SU-DHL-6 (cell line): ENCODE data around the gene EYS.

Experiments
- H2AFZ ChIP-seq: fragments of 200-600 bp; sonication (generic); 2 replicates; pipeline ENCODE4 v1.6.1; 2014; ENCODE audit warnings: low read depth, mild to moderate bottlenecking, moderate library complexity, mixed read lengths, antibody characterized with exemption, low read length; ENCODE audit not compliant: severe bottlenecking
- H3F3A ChIP-seq: fragments of 200-600 bp; shearing (Covaris generic); 2 replicates; pipeline ENCODE4 v1.6.0; 2016; ENCODE audit warnings: antibody characterized with exemption, mild to moderate bottlenecking; ENCODE audit not compliant: insufficient read depth
- H3K27ac ChIP-seq: fragments of 200-600 bp; sonication (generic); 2 replicates; pipeline ENCODE4 v1.5.1; 2016; ENCODE audit warnings: low read depth, mild to moderate bottlenecking, low read length, moderate library complexity, mixed read lengths
- H3K27me3 ChIP-seq: fragments of 200-600 bp; sonication (generic), shearing (Covaris generic); 2 replicates; pipeline ENCODE4 v1.6.0; 2014; ENCODE audit warnings: mild to moderate bottlenecking, low read length
- H3K36me3 ChIP-seq: fragments of 200-600 bp; sonication (generic); 2 replicates; pipeline ENCODE4 v1.6.1; 2014; ENCODE audit warnings: mild to moderate bottlenecking, low read length, mixed read lengths
- H3K4me2 ChIP-seq: fragments of 300-600, 200-600 bp; shearing (Covaris generic), sonication (generic); 2 replicates; pipeline ENCODE4 v1.6.0; 2014; ENCODE audit warnings: low read length, low read depth, mild to moderate bottlenecking; ENCODE audit not compliant: poor library complexity, severe bottlenecking
- H3K4me3 ChIP-seq: fragments of 200-600 bp; sonication (generic); 2 replicates; pipeline ENCODE4 v1.5.1; 2014; ENCODE audit warnings: antibody characterized with exemption, low read length, mild to moderate bottlenecking, mixed read lengths; ENCODE audit not compliant: insufficient read depth, poor library complexity, severe bottlenecking
- H3K79me2 ChIP-seq: fragments of 200-600 bp; sonication (generic); 2 replicates; pipeline ENCODE4 v1.6.1; 2014; ENCODE audit warnings: mild to moderate bottlenecking, low read length, moderate library complexity; ENCODE audit not compliant: insufficient read depth
- H3K9ac ChIP-seq: fragments of 200-600 bp; sonication (generic); 2 replicates; pipeline ENCODE4 v1.7.0; 2014; ENCODE audit warnings: mild to moderate bottlenecking, low read length
- H3K9me2 ChIP-seq: fragments of 200-600 bp; sonication (generic); replicated peaks from 2 replicates; pipeline ENCODE4 v1.6.1; 2014; ENCODE audit warnings: low read length; ENCODE audit not compliant: insufficient read depth
- H3K9me3 ChIP-seq: fragments of 200-600 bp; sonication (generic); 2 replicates; pipeline ENCODE4 v1.6.1; 2014; ENCODE audit warnings: low read length, mixed read lengths; ENCODE audit not compliant: insufficient read depth
- H4K20me1 ChIP-seq: fragments of 200-600 bp; sonication (generic); 2 replicates; pipeline ENCODE4 v1.6.1; 2014; ENCODE audit warnings: low read depth, mild to moderate bottlenecking, antibody characterized with exemption, low read length, moderate library complexity, mixed read lengths
- EZH2phosphoT487 ChIP-seq: fragments of 200-600 bp; sonication (generic), shearing (Covaris generic); conservative IDR thresholded peaks from 2 replicates; pipeline ENCODE4 v1.6.1; 2018; ENCODE audit warnings: mild to moderate bottlenecking, antibody characterized with exemption, low read length, moderate library complexity, mixed read lengths
- TF ChIP-seq, protein P1 (sequence below): fragments of 200-600 bp; sonication (generic); IDR thresholded peaks from one replicate; pipeline ENCODE4 v1.5.1; 2017; ENCODE audit warnings: antibody characterized with exemption, mild to moderate bottlenecking, low read length, moderate library complexity; ENCODE audit not compliant: insufficient read depth, poor library complexity, severe bottlenecking

Gene EYS

DNA sequence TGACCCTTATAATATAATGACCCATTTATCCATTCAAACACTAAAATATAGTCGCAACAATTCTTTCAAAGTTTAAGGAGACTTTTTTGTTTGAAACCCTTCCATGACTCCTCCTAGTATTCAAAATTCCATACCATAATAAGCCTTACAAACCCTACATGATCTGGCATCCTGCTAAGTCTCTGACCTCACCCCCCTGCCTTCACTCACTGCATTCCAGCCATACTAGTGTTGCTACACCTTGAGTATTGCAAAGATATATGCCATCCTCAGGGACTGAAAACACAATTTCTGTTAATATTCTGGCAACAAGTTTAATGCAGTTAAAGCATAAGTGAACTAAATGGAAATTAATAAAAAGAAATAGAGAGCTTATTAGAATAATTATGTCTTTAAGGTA lies 168.4 kb downstream of the EYS start:
- H3K9me3 ChIP-seq: no peaks in the 10 kb centered on the region
- no peaks in the 10 kb centered on the region for H4K20me1 ChIP-seq
- no peak overlapping the region for H3K4me2 ChIP-seq
- H3K27me3 ChIP-seq: no peaks in the 10 kb centered on the region
- TF ChIP-seq, protein P1, sequence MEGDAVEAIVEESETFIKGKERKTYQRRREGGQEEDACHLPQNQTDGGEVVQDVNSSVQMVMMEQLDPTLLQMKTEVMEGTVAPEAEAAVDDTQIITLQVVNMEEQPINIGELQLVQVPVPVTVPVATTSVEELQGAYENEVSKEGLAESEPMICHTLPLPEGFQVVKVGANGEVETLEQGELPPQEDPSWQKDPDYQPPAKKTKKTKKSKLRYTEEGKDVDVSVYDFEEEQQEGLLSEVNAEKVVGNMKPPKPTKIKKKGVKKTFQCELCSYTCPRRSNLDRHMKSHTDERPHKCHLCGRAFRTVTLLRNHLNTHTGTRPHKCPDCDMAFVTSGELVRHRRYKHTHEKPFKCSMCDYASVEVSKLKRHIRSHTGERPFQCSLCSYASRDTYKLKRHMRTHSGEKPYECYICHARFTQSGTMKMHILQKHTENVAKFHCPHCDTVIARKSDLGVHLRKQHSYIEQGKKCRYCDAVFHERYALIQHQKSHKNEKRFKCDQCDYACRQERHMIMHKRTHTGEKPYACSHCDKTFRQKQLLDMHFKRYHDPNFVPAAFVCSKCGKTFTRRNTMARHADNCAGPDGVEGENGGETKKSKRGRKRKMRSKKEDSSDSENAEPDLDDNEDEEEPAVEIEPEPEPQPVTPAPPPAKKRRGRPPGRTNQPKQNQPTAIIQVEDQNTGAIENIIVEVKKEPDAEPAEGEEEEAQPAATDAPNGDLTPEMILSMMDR: no peak
- TF ChIP-seq EZH2phosphoT487: no peak
- H3K9me2 ChIP-seq: no peaks in the 10 kb centered on the region
- no peaks in the 10 kb centered on the region for H3K79me2 ChIP-seq
- no peak overlapping the region for H2AFZ ChIP-seq
- no peaks in the 10 kb centered on the region for H3F3A ChIP-seq
- H3K9ac ChIP-seq: no peak overlapping the region
- no peak overlapping the region for H3K27ac ChIP-seq
- H3K36me3 ChIP-seq: no peaks in the 10 kb centered on the region
- no peak overlapping the region for H3K4me3 ChIP-seq

DNA sequence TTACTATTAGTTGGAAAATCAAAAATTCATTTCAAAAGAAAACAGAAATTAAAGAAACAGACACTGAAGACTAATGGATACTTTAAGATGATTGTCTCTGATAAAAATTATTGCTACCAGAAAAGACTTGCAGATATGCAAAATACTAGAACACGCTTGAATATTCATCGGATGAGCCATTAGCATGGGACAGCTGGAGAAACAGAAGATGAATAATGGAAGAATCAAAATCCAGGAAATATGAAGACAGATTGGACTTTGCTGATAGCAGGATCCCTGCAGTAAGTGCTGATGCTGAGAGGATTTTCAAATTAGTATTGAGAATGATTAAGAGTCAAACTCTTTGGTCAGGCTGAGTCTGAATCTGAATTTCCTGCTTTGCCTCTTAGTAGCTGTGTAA lies 169.4 kb downstream of the EYS start:
- Histone ChIP-seq H3K4me3 (no peak overlapping the region), H3K4me2 (no peak overlapping the region), H3K27me3 (no peaks in the 10 kb centered on the region), H3K36me3 (no peaks in the 10 kb centered on the region), H2AFZ (no peak overlapping the region), H3K79me2 (no peaks in the 10 kb centered on the region), H3F3A (no peaks in the 10 kb centered on the region), H3K27ac (no peak overlapping the region), H4K20me1 (no peaks in the 10 kb centered on the region), H3K9me2 (no peaks in the 10 kb centered on the region), H3K9ac (no peak overlapping the region), H3K9me3 (no peaks in the 10 kb centered on the region)
- TF ChIP-seq, protein P1: no peak
- TF ChIP-seq EZH2phosphoT487: no peak

DNA sequence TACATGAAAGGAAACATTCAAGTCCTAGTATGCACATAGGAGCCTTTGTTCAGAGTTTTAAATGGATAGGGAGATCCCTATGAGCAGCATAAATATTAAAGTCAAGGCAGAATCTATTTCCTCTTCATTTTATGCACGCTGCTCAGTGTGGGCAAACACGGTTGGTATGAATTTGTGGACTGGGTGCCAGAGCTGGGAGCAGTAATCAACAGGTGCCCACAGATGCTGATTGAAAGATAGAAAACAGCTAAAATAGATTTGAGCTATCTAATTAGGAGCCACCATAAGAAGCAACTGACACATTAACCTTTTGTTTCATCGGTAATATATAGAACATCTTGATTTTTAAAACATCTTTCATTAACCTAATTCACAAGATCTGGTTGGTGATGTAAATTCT lies 175.5 kb downstream of the EYS start:
- Histone ChIP-seq H3K36me3 (no peaks in the 10 kb centered on the region), H3K9me3 (no peaks in the 10 kb centered on the region), H4K20me1 (no peaks in the 10 kb centered on the region), H2AFZ (no peak overlapping the region), H3K4me2 (no peak overlapping the region), H3K79me2 (no peaks in the 10 kb centered on the region), H3K9ac (no peak overlapping the region), H3K27ac (no peak overlapping the region), H3K9me2 (no peaks in the 10 kb centered on the region; the same call in 1 of the 2 replicates), H3K27me3 (no peaks in the 10 kb centered on the region), H3K4me3 (no peak overlapping the region), H3F3A (no peaks in the 10 kb centered on the region)
- TF ChIP-seq EZH2phosphoT487: no peak
- TF ChIP-seq, protein P1: no peak

DNA sequence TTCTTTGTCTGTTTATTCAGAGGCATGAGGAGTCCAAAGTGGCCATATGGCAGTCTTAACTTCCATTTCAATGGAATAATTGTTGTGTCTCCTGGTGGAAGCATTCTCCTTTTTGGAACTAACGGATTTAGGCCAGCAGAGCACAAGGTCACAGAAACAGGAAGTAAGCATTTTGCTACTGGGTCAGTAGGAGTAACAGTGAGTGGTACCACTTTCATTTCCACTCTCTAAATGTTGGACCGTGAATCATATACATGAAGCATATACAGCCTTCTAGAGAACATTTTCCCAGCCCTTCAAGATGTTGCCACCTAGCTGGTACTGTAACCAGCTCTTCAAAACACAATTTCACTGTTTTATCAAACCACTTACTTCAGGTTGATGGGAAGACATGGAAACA lies 182.8 kb downstream of the EYS start:
- Histone ChIP-seq H3K4me2 (no peak overlapping the region), H3K27me3 (no peaks in the 10 kb centered on the region), H3K9ac (no peak overlapping the region), H3K27ac (no peak overlapping the region), H2AFZ (peak overlapping the region; percentile 31), H3K9me2 (no peaks in the 10 kb centered on the region), H3K36me3 (no peaks in the 10 kb centered on the region), H3F3A (no peaks in the 10 kb centered on the region), H3K9me3 (no peaks in the 10 kb centered on the region), H3K4me3 (no peak overlapping the region), H3K79me2 (no peaks in the 10 kb centered on the region), H4K20me1 (no peaks in the 10 kb centered on the region)
- TF ChIP-seq, protein P1: no peak
- TF ChIP-seq EZH2phosphoT487: no peak
